Kidney (tissue), 14 donors: ENCODE data around the gene ZNF579. TPM values are rescaled to one million over a fixed set of nuclear protein-coding genes. Genes with fewer than 3 reads are reported as not detected.

Experiments
- DNase-seq, 5 donors: peaks; one replicate each; pipeline ENCODE4 v3.0.0-alpha.2; 2013 to 2020
- FAIRE-seq: peaks from 2 replicates; lab custom pipeline; 2012; peaks lifted over from hg19 to GRCh38; lab: Jason Lieb, UNC
- H3K27ac ChIP-seq, 2 donors: one replicate each; pipeline ENCODE4 v1.7.0; 2013; ENCODE audit warnings: low read depth in 2 of 2, low read length in 2 of 2, inconsistent platforms in 1 of 2
- H3K27me3 ChIP-seq: one replicate; pipeline ENCODE4 v1.7.1; 2013; ENCODE audit warnings: low read length, inconsistent platforms; ENCODE audit not compliant: control insufficient read depth, insufficient read depth
- H3K36me3 ChIP-seq, 3 donors: one replicate each; pipeline versions ENCODE4 v1.7.0 to v1.7.1; 2013; ENCODE audit warnings: low read length in 3 of 3, control low read depth in 1 of 3, inconsistent platforms in 1 of 3; ENCODE audit not compliant: insufficient read depth in 3 of 3, control insufficient read depth in 2 of 3
- H3K4me1 ChIP-seq, 3 donors: one replicate each; pipeline versions ENCODE4 v1.7.0 to v1.7.1; 2013; ENCODE audit warnings: low read length in 3 of 3, inconsistent platforms in 1 of 3, low read depth in 1 of 3; ENCODE audit not compliant: control insufficient read depth in 2 of 3, insufficient read depth in 2 of 3
- H3K4me3 ChIP-seq, 3 donors: one replicate each; pipeline versions ENCODE4 v1.7.0 to v1.8.1; 2013; ENCODE audit warnings: low read length in 3 of 3, control low read depth in 1 of 3, inconsistent platforms in 1 of 3
- H3K9ac ChIP-seq, 3 donors: one replicate each; pipeline versions ENCODE4 v1.7.0 to v1.7.1; 2013; ENCODE audit warnings: low read length in 3 of 3, control low read depth in 1 of 3, inconsistent platforms in 1 of 3
- H3K9me3 ChIP-seq, 3 donors: one replicate each; pipeline versions ENCODE4 v1.7.0 to v1.7.1; 2013; ENCODE audit warnings: low read length in 3 of 3, control low read depth in 1 of 3, inconsistent platforms in 1 of 3; ENCODE audit not compliant: control insufficient read depth in 2 of 3, insufficient read depth in 1 of 3
- CTCF ChIP-seq: IDR thresholded peaks from 3 replicates; pipeline ENCODE4 v1.5.1; 2012; ENCODE audit warnings: mild to moderate bottlenecking, moderate library complexity, borderline replicate concordance; ENCODE audit not compliant: insufficient read depth; ENCODE audit errors: extremely low read depth
- intact Hi-C: fragments of 100-400 bp; cut with DNase I; formaldehyde crosslinking; loops from one replicate; pipeline ENCODE4 v1.11.1; 2022
- polyA plus RNA-seq: library from polyadenylated mRNA; stranded (reverse); fragments of 350-450 nt; fragmentation: Illumina TruSeq; extraction: RNeasy Lipid Tissue Mini Kit (QIAGEN cat#74804); gene quantifications from one replicate; pipeline ENCODE4 v1.2.3, GENCODE V29; 2014; ENCODE audit warnings: low read depth, low replicate concordance; ENCODE audit not compliant: insufficient read depth
- total RNA-seq: library from RNA; stranded (reverse); fragmentation: NEBNext Ultra II Directional; extraction: Animal tissue kit (Norgen Biotek cat#: 25700); gene quantifications from one replicate; pipeline ENCODE4 v1.2.1, GENCODE V29; 2021
- donor health status: control.
- donor health status: control.
- donor health status: control.
- donor health status: control.
- donor health status: control.
- donor health status: DM: yes; HTN: yes; CAD: no.
- donor health status: Normal renal cell carcinoma (clear cell type).

ZNF579 gene
- total and polyA plus RNA-seq, 2 donors from 2014 or later = 10.9 to 16.6 TPM

DNA sequence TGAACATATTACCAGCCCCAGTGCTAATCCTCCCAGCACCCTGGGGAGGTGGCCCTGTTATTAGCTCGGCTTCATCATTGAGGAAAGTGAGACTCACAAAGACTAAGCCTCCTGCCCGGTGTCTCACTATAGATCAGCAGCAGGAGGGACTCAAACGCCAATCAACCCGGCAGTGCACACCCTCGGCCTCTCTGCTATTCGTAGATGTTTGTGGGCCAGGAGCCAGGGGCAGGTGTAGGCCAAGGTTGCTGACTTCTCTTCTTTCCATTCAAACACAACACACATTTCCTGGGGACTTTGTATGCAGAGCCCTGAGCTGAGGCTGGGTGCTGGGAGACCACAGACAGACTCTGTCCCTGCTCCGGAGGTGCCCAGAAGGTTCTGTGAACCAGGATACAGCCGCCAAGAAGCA lies 25.9 kb downstream of the ZNF579 start:
- no peaks in the 10 kb centered on the region for H3K36me3 ChIP-seq
- no peaks in the 10 kb centered on the region for H3K4me1 ChIP-seq
- H3K9me3 ChIP-seq = no peaks in the 10 kb centered on the region
- no peak overlapping the region for H3K27ac ChIP-seq
- DNase-seq (no peak), FAIRE-seq (no peak)
- no peak overlapping the region for H3K4me3 ChIP-seq
- intact Hi-C loops = no loop called here
- H3K9ac ChIP-seq = no peak overlapping the region
- no peaks in the 10 kb centered on the region for H3K27me3 ChIP-seq
- no peak for TF ChIP-seq CTCF

- H3K9ac ChIP-seq = no peak overlapping the region
- no peak for TF ChIP-seq CTCF
- DNase-seq = no peak
Measured at GRCh38 chr19:55554302-55554701, 26.3 kb downstream of the ZNF579 start.

DNA sequence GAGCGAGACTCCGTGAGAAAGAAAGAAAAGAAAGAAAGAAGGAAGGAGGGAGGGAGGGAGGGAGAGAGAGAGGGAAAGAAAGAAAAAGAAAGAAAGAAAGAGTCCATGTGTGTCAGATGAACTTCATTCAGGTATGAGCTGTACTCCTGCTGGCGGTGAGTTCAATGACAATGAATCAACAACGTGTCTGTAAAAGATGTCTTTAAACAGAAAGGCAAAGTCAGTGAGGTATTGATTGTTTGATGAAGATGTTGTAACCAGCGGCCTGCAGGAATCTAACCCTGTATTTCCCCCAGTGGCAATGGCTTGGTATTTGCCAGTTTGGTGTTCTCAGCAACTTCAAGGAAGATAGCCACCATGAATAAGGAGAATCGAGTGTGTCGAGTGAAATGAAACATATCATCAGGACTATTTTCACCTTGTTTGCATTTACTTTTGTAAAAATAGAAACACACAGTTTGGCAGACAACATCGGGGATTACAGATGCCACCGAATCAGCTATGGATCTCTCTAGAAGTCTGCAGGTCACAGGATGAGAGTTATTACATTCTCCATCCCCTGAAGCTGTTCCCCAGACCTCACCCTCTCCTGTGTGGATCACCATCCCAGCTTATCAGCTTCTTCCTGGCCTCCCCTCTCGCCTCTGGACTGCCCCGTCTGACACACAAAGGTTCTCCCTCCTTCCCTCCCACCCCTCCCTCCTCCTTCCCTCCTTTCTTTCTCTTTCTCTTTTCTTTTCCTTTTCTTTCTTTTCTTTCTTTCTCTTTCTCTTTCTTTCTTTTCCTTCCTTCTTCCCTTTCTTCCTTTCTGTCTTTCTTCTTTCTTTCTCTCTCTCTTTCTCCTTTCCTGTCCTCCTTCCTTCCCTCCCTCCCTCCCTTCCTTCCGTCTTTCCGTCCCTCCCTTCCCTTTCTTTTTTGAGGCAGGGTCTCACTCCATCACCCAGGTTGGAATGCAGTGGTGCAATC lies 27.1 kb downstream of the ZNF579 start:
- FAIRE-seq = no peak
- no peaks in the 10 kb centered on the region for H3K9me3 ChIP-seq
- H3K4me3 ChIP-seq = no peak overlapping the region
- no peaks in the 10 kb centered on the region for H3K4me1 ChIP-seq
- no peaks in the 10 kb centered on the region for H3K36me3 ChIP-seq
- no peak for DNase-seq
- no peak for TF ChIP-seq CTCF
- no peak overlapping the region for H3K27ac ChIP-seq
- H3K27me3 ChIP-seq = no peaks in the 10 kb centered on the region
- intact Hi-C loops = no loop called here
- no peak overlapping the region for H3K9ac ChIP-seq

More at GRCh38 chr19:55554302-55554701, 26.3 kb downstream of the ZNF579 start:
- no peak overlapping the region for H3K27ac ChIP-seq
- no peaks in the 10 kb centered on the region for H3K27me3 ChIP-seq
- FAIRE-seq = no peak
- intact Hi-C loops = no loop called here
- no peaks in the 10 kb centered on the region for H3K4me1 ChIP-seq
- H3K36me3 ChIP-seq = no peaks in the 10 kb centered on the region
- H3K9me3 ChIP-seq = no peaks in the 10 kb centered on the region
- H3K4me3 ChIP-seq = no peak overlapping the region
